HepG2 (cell line): ENCODE measurements around the gene PPFIA3. TPM values are rescaled to one million over a fixed set of nuclear protein-coding genes. Genes with fewer than 3 reads are reported as not detected.

Experiments
- HNRNPUL1 ChIP-seq: fragments of 200-400 bp; formaldehyde crosslinking; IDR thresholded peaks from 2 replicates; pipeline ENCODE4 v1.6.1; 2017; ENCODE audit warnings: low read depth, mild to moderate bottlenecking, low read length, moderate library complexity
- KDM6A ChIP-seq: IDR thresholded peaks from 2 replicates; pipeline ENCODE4 v1.6.1; 2016; ENCODE audit warnings: low read depth
- MTF1 ChIP-seq: sonication (generic); formaldehyde crosslinking; IDR thresholded peaks from 2 replicates; pipeline ENCODE4 v1.5.0; 2020; ENCODE audit warnings: missing genetic modification reagents
- NPAS2 ChIP-seq: sonication (generic); formaldehyde crosslinking; IDR thresholded peaks from 2 replicates; pipeline ENCODE4 v1.8.0; 2022; ENCODE audit warnings: mild to moderate bottlenecking, missing genetic modification reagents, borderline replicate concordance
- PAXIP1 ChIP-seq: sonication (generic); formaldehyde crosslinking; conservative IDR thresholded peaks from 2 replicates; pipeline ENCODE4 v1.4.0; 2020; ENCODE audit warnings: mild to moderate bottlenecking, missing genetic modification reagents, moderate library complexity
- PHF5A ChIP-seq: IDR thresholded peaks from one replicate; pipeline ENCODE4 v1.6.1; 2018; ENCODE audit warnings: low read depth, missing genetic modification reagents; ENCODE audit not compliant: unreplicated experiment
- TFAP4 ChIP-seq: sonication (generic); IDR thresholded peaks from 2 replicates; pipeline ENCODE4 v1.6.1; 2016; ENCODE audit warnings: low read depth, borderline replicate concordance
- TP53 ChIP-seq: sonication (generic); formaldehyde crosslinking; conservative IDR thresholded peaks from 2 replicates; pipeline ENCODE4 v1.4.0; 2020; ENCODE audit warnings: missing genetic modification reagents
- ZBTB20 ChIP-seq: sonication (generic); formaldehyde crosslinking; IDR thresholded peaks from 2 replicates; pipeline ENCODE4 v1.8.1; 2023; ENCODE audit warnings: missing genetic modification reagents, low read depth, mild to moderate bottlenecking, borderline replicate concordance
- ZBTB39 ChIP-seq: sonication (generic); formaldehyde crosslinking; IDR thresholded peaks from 2 replicates; pipeline ENCODE4 v1.5.0; 2020; ENCODE audit warnings: missing genetic modification reagents
- ZNF280D ChIP-seq: sonication (generic); formaldehyde crosslinking; IDR thresholded peaks from 2 replicates; pipeline ENCODE4 v1.5.1; 2020; ENCODE audit warnings: mild to moderate bottlenecking, missing genetic modification reagents
- ZNF550 ChIP-seq: sonication (generic); formaldehyde crosslinking; IDR thresholded peaks from 2 replicates; pipeline ENCODE4 v1.4.0; 2020; ENCODE audit warnings: mild to moderate bottlenecking, missing genetic modification reagents, borderline replicate concordance
- ZNF563 ChIP-seq: sonication (generic); formaldehyde crosslinking; IDR thresholded peaks from 2 replicates; pipeline ENCODE4 v1.8.0; 2022; ENCODE audit warnings: mild to moderate bottlenecking, moderate library complexity, missing genetic modification reagents
- ZNF607 ChIP-seq: sonication (generic); formaldehyde crosslinking; IDR thresholded peaks from 2 replicates; pipeline ENCODE4 v1.5.1; 2020; ENCODE audit warnings: missing genetic modification reagents, mild to moderate bottlenecking, borderline replicate concordance
- ZNF772 ChIP-seq: sonication (generic); formaldehyde crosslinking; IDR thresholded peaks from 2 replicates; pipeline ENCODE4 v1.5.0; 2020; ENCODE audit warnings: mild to moderate bottlenecking, missing genetic modification reagents
- ZUFSP ChIP-seq: sonication (generic); formaldehyde crosslinking; IDR thresholded peaks from 2 replicates; pipeline ENCODE4 v1.9.0; 2021; ENCODE audit warnings: missing genetic modification reagents, mild to moderate bottlenecking, borderline replicate concordance
- polyA plus RNA-seq, 8 experiments: library from polyadenylated mRNA; depleted of rRNA in 3 of 8; stranded (reverse) in 7 of 8; unstranded in 1 of 8; fragments of >200 nt; fragmentation: Illumina TruSeq in 4 of 8; extraction: Trizol in 4 of 8; gene quantifications; 2 replicates each; pipeline versions ENCODE4 v1.2.1 to v1.2.3, GENCODE V29; 2011 to 2016; ENCODE audit warnings: low read depth in 4 of 8, missing spikeins in 1 of 8, mixed read lengths in 1 of 8; ENCODE audit not compliant: insufficient read depth in 1 of 8
- total RNA-seq, 5 experiments: library from RNA; depleted of rRNA; stranded (reverse); fragments of >200 nt; fragmentation: Illumina TruSeq; extraction: Trizol; gene quantifications; 2 replicates each; pipeline ENCODE4 v1.2.3, GENCODE V29; 2016; ENCODE audit warnings: low read depth in 1 of 5

Gene PPFIA3
- total and polyA plus RNA-seq, 2 of the 13 experiments (the other 11 are each of a cell fraction or from before 2014, with no cell fraction given): 6.7 to 8.6 TPM

- TF ChIP-seq PAXIP1 (peak; percentile 76), HNRNPUL1 (no peak), ZBTB20 (CRISPR knock-in tag) (no peak), ZNF550 (CRISPR knock-in tag) (0 out of 2 replicates have a peak, but pooled peaks have one; percentile 38), MTF1 (CRISPR knock-in tag) (no peak), ZUFSP (no peak), ZNF607 (CRISPR knock-in tag) (peak; percentile 87), ZNF772 (CRISPR knock-in tag) (peak; percentile 93), ZBTB39 (CRISPR knock-in tag) (no peak), TP53 (CRISPR knock-in tag) (no peak), NPAS2 (no peak), PHF5A (CRISPR knock-in tag) (no peak), ZNF280D (CRISPR knock-in tag) (peak; percentile 65), KDM6A (CRISPR knock-in tag) (no peak), ZNF563 (CRISPR knock-in tag) (no peak), TFAP4 (peak; percentile 49; the same call in 1 of the 2 replicates)
These were observed 31.0 kb downstream of the PPFIA3 start (continued) for GRCh38 chr19:49150106-49150943.
